Mesothelial cell of epicardium (in vitro differentiated cells): ENCODE data around the gene PIEZO2. TPM values are rescaled to one million over a fixed set of nuclear protein-coding genes. Genes with fewer than 3 reads are reported as not detected.

Experiments used
- DNase-seq, 2 experiments: peaks; one replicate each; pipeline ENCODE4 v3.0.0; 2021; ENCODE audit warnings: low spot score in 2 of 2; ENCODE audit not compliant: unreplicated experiment in 2 of 2
- H3K27ac Mint-ChIP-seq: 2 replicates; pipeline ENCODE4 v1.8.0; 2021; ENCODE audit warnings: mixed read lengths
- H3K27me3 Mint-ChIP-seq: 2 replicates; pipeline ENCODE4 v1.8.0; 2021; ENCODE audit warnings: low read depth, mixed read lengths
- H3K36me3 Mint-ChIP-seq: 2 replicates; pipeline ENCODE4 v1.8.0; 2021; ENCODE audit warnings: mixed read lengths
- H3K4me1 Mint-ChIP-seq: 2 replicates; pipeline ENCODE4 v1.8.0; 2021; ENCODE audit warnings: mixed read lengths
- H3K4me3 Mint-ChIP-seq: 2 replicates; pipeline ENCODE4 v1.8.0; 2021; ENCODE audit warnings: mild to moderate bottlenecking, moderate library complexity, mixed read lengths
- H3K9me3 Mint-ChIP-seq: 2 replicates; pipeline ENCODE4 v1.8.0; 2021; ENCODE audit warnings: mixed read lengths
- total RNA-seq: library from RNA; stranded (reverse); gene quantifications from 3 replicates; pipeline ENCODE4 v1.2.1, GENCODE V29; 2021
- TF ChIP-seq, protein P1 (sequence below): fragments of 200-600 bp; sonication (generic); IDR thresholded peaks from one replicate; pipeline ENCODE4 v1.5.0; 2021; ENCODE audit warnings: antibody characterized with exemption; ENCODE audit not compliant: unreplicated experiment

The PIEZO2 gene
- total RNA-seq, 1 donor from 2014 or later: 36.7 TPM

GRCh38 chr18:11072632-11073031, 76.7 kb downstream of the PIEZO2 start:
- peaks cover 17% of the 10 kb centered on the region for H3K9me3 Mint-ChIP-seq
- no peak for DNase-seq
- TF ChIP-seq, protein P1, sequence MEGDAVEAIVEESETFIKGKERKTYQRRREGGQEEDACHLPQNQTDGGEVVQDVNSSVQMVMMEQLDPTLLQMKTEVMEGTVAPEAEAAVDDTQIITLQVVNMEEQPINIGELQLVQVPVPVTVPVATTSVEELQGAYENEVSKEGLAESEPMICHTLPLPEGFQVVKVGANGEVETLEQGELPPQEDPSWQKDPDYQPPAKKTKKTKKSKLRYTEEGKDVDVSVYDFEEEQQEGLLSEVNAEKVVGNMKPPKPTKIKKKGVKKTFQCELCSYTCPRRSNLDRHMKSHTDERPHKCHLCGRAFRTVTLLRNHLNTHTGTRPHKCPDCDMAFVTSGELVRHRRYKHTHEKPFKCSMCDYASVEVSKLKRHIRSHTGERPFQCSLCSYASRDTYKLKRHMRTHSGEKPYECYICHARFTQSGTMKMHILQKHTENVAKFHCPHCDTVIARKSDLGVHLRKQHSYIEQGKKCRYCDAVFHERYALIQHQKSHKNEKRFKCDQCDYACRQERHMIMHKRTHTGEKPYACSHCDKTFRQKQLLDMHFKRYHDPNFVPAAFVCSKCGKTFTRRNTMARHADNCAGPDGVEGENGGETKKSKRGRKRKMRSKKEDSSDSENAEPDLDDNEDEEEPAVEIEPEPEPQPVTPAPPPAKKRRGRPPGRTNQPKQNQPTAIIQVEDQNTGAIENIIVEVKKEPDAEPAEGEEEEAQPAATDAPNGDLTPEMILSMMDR: no peak
- H3K27ac Mint-ChIP-seq: no peak overlapping the region
- no peak overlapping the region for H3K4me3 Mint-ChIP-seq
- peaks cover 7% of the 10 kb centered on the region for H3K36me3 Mint-ChIP-seq
- H3K27me3 Mint-ChIP-seq: no peaks in the 10 kb centered on the region
- peaks cover 7% of the 10 kb centered on the region for H3K4me1 Mint-ChIP-seq

DNA sequence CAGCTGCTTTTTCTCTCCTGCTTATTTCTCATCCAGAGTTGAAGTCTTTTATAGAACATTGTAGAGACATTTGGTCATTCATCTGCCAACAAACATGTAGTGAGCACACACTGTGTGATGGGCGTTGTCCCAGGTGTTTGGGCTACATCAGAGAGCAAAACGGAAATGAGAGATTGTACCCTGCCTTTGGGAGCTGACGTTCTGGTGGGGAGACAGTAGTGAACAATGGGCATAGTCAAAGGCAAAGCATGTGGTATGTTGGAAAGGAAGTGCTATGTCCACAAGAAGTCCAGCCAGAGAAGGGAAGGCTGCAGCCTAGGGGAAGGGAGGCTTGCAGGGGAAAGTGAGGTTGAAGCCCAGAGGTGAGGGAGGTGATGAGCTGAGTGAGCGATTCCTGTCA, 78.1 kb downstream of the PIEZO2 start:
- TF ChIP-seq, protein P1: no peak

DNA sequence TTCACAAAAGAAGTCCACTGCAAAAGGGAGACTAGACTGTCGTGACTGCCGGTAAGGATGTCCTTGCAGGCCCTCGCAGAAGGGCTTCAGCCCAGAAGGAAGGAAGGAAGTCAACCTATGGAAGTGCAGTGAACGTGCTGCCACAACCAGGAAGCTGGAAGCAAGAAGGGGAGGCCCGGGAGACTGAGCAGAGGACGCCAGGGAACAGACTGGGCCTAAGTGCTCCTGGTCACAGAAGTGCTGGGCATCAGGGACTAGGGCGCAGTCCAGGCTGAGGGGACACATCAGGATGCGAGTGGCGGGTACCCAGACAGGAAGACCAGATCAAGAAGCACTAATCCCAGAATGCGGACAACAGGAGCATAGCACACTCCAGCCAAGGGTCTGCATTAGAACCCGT, 78.8 kb downstream of the PIEZO2 start:
- H3K4me1 Mint-ChIP-seq: peaks cover 7% of the 10 kb centered on the region
- H3K27ac Mint-ChIP-seq: no peak overlapping the region
- H3K9me3 Mint-ChIP-seq: peaks cover 31% of the 10 kb centered on the region
- TF ChIP-seq, protein P1: no peak
- no peaks in the 10 kb centered on the region for H3K27me3 Mint-ChIP-seq
- peaks cover 12% of the 10 kb centered on the region for H3K36me3 Mint-ChIP-seq
- DNase-seq: no peak
- H3K4me3 Mint-ChIP-seq: no peak overlapping the region

More for the DNA sequence above, 78.1 kb downstream of the PIEZO2 start:
- peaks cover 12% of the 10 kb centered on the region for H3K36me3 Mint-ChIP-seq
- H3K4me1 Mint-ChIP-seq: peaks cover 7% of the 10 kb centered on the region
- no peaks in the 10 kb centered on the region for H3K27me3 Mint-ChIP-seq
- DNase-seq: no peak
- peaks cover 25% of the 10 kb centered on the region for H3K9me3 Mint-ChIP-seq
- H3K4me3 Mint-ChIP-seq: no peak overlapping the region
- H3K27ac Mint-ChIP-seq: no peak overlapping the region

DNA sequence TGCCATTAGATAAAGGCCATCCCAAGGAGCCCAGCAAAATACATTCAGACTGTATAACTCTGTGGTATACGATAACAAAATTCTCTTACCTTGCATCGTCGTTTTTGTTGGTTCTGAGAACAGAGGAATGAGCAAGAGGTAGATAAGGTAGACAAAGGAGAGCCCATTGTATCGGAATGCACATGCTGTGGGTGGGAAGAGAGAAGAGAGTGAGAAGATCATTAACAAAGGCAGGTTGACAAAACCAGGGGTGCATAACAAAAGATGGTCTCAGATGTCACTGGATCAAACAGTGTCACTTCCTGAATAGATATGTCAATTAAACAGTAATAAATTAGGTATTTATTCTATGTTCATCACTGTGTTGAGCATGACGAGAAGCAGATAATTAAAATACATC, 83.3 kb downstream of the PIEZO2 start:
- DNase-seq: no peak
- Mint-ChIP-seq H3K4me1 (no peaks in the 10 kb centered on the region), H3K9me3 (peaks cover 31% of the 10 kb centered on the region), H3K36me3 (peaks cover 12% of the 10 kb centered on the region), H3K27ac (no peak overlapping the region), H3K27me3 (no peaks in the 10 kb centered on the region), H3K4me3 (no peak overlapping the region)
- TF ChIP-seq, protein P1: no peak

- Mint-ChIP-seq H3K27me3 (no peaks in the 10 kb centered on the region), H3K27ac (no peak overlapping the region), H3K4me3 (no peak overlapping the region), H3K36me3 (peaks cover 12% of the 10 kb centered on the region), H3K9me3 (peaks cover 34% of the 10 kb centered on the region), H3K4me1 (no peaks in the 10 kb centered on the region)
- TF ChIP-seq, protein P1: no peak
- no peak for DNase-seq
These were observed 84.5 kb downstream of the PIEZO2 start for GRCh38 chr18:11064727-11065460.

- Mint-ChIP-seq H3K9me3 (peaks cover 33% of the 10 kb centered on the region), H3K36me3 (peaks cover 12% of the 10 kb centered on the region), H3K27ac (no peak overlapping the region), H3K4me1 (no peaks in the 10 kb centered on the region), H3K27me3 (no peaks in the 10 kb centered on the region), H3K4me3 (no peak overlapping the region)
- TF ChIP-seq, protein P1: no peak
- DNase-seq: no peak
These were observed 85.3 kb downstream of the PIEZO2 start for GRCh38 chr18:11064106-11064505.
